ENCODE measurements around the gene IMP3.

The IMP3 gene

GRCh38 chr15:75659928-75660645, 20.1 kb upstream of the IMP3 start:
- no peak overlapping the region for H3K27ac ChIP-seq
- TF ChIP-seq CTCF (conservative IDR thresholded peaks at IDR 0.05): no peak

DNA sequence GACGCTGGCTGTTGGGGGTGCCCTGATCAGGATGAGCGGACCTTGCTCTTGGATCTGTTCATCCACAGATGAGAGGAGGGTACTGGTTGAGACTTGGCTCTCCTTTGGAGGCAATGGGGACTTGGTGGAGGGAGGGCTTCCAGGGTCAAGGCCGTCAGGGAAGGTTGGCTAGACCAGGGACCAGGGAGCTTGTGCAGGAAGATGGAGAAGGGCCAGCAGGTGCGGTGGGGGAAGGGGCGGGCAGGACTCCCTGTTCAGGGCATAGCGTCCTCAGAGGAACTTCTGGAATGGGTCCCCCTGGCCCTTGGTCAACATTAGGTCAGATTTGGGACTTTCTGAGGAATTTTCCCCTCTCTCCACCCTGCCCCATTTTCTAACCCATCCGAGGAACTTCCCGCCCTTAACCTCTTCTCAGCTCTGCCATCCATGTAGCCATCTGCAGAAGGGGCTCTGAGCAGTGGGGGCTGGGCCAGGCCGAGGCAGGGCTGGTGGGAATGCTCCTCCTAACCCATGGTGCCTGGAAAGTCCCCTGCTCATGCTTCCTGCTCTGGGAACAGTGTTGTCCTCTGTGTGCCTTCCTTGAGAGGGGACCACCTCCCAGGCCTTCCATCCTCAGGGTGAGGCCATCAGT, 19.2 kb upstream of the IMP3 start:
- no peak overlapping the region for H3K27ac ChIP-seq
- TF ChIP-seq CTCF (conservative IDR thresholded peaks at IDR 0.05): no peak

DNA sequence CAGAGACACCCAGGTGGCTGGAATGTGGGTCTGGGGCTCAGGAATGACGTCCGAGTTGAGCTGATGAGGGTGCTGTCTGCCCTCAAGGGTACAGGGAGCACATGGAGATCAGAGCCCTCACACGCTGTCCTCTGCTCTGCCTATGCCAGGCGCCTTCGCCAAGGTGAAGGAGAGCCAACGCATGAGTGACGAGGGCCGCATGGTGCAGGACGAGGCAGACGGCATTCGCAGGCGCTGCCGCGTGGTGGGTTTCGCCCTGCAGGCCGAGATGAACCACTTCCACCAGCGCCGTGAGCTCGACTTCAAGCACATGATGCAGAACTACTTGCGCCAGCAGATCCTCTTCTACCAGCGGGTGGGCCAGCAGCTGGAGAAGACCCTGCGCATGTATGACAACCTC, 16.8 kb upstream of the IMP3 start:
- no peak for TF ChIP-seq CTCF (conservative IDR thresholded peaks at IDR 0.05)
- no peak overlapping the region for H3K27ac ChIP-seq

GRCh38 chr15:75656331-75656730, 16.3 kb upstream of the IMP3 start:
- H3K27ac ChIP-seq: no peak overlapping the region
- TF ChIP-seq CTCF (conservative IDR thresholded peaks at IDR 0.05): no peak

- no peak for TF ChIP-seq CTCF (conservative IDR thresholded peaks at IDR 0.05)
- no peak overlapping the region for H3K27ac ChIP-seq
Measured at GRCh38 chr15:75655931-75656330, 15.9 kb upstream of the IMP3 start.

- no peak overlapping the region for H3K27ac ChIP-seq
- no peak for TF ChIP-seq CTCF (conservative IDR thresholded peaks at IDR 0.05)
Measured at GRCh38 chr15:75654201-75654907, 14.3 kb upstream of the IMP3 start.

DNA sequence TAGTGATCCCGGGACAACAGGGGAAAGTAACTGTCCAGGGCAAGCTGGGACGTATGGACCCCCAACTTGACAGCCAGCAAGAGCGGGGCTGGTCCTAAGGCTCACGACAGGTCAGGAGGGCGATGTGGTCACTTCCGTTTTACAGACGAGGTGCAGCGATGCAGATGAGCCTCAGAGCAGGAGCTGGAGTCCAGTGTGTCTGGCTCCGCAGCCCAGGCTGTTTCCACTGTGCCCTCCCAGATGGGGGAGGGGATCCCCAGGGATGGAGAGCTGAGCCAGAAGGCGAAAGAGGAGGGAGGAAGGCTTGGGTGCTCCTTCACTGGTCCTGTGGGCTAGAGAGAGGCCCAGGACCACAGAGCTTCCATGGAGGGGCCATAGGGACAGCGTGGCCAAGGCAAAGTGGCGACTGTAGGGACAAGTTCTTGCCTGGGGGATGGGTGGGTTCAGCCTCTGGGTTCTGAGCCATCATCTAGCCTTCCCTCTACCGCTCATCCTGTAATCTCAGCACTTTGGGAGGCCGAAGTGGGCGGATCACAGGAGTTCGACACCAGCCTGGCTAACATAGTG, 13.4 kb upstream of the IMP3 start:
- H3K27ac ChIP-seq: no peak overlapping the region
- TF ChIP-seq CTCF (conservative IDR thresholded peaks at IDR 0.05): no peak

Measured in VCaP (cell line).